H1 (cell line): ENCODE results near the gene CORO7. TPM values are rescaled to one million over a fixed set of nuclear protein-coding genes. Genes with fewer than 3 reads are reported as not detected.

Experiments used
- CTCF ChIA-PET: fragments of 300-600 bp; sonication (Branson Sonifier 250); formaldehyde crosslinking; loops from one replicate; lab custom pipeline; 2021; ENCODE audit not compliant: partially characterized antibody; lab: Charles Lee
- POLR2A ChIA-PET: fragments of 300-600 bp; sonication (Branson Sonifier 250); formaldehyde crosslinking; loops from one replicate; lab custom pipeline; 2021; ENCODE audit warnings: inconsistent platforms; ENCODE audit not compliant: partially characterized antibody; lab: Charles Lee
- DNase-seq, 2 experiments: peaks; one replicate each; pipeline versions ENCODE4 v3.0.0 to v3.0.0-alpha.2; 2010 to 2022; ENCODE audit warnings: low spot score in 2 of 2, low read depth in 1 of 2, mixed read lengths in 1 of 2
- FAIRE-seq: peaks from 2 replicates; lab custom pipeline; 2011; peaks lifted over from hg19 to GRCh38; lab: Jason Lieb, UNC
- H2AFZ ChIP-seq: 2 replicates; pipeline ENCODE4 v1.8.1; 2012; ENCODE audit warnings: low read length, inconsistent platforms
- H2AK5ac ChIP-seq: 2 replicates; pipeline ENCODE4 v1.6.1; 2013; ENCODE audit warnings: low read depth, low read length
- H2BK120ac ChIP-seq: replicated peaks from 2 replicates; pipeline ENCODE3; 2013; ENCODE audit warnings: low read depth, low read length, inconsistent platforms
- H2BK12ac ChIP-seq: 2 replicates; pipeline ENCODE4 v1.6.1; 2013; ENCODE audit warnings: low read depth, low read length
- H2BK15ac ChIP-seq: 2 replicates; pipeline ENCODE4 v1.6.1; 2013; ENCODE audit warnings: low read length
- H2BK20ac ChIP-seq: 2 replicates; pipeline ENCODE4 v1.6.1; 2013; ENCODE audit warnings: low read length
- H2BK5ac ChIP-seq: 2 replicates; pipeline ENCODE4 v1.6.1; 2013; ENCODE audit warnings: low read depth, low read length
- H3K14ac ChIP-seq: 2 replicates; pipeline ENCODE4 v1.6.1; 2013; ENCODE audit warnings: inconsistent platforms; ENCODE audit not compliant: insufficient read length
- H3K18ac ChIP-seq: 2 replicates; pipeline ENCODE4 v1.6.1; 2013; ENCODE audit warnings: low read length; ENCODE audit errors: extremely low read depth
- H3K23ac ChIP-seq: 2 replicates; pipeline ENCODE4 v1.6.1; 2013; ENCODE audit warnings: inconsistent platforms; ENCODE audit not compliant: insufficient read length
- H3K23me2 ChIP-seq: 2 replicates; pipeline ENCODE4 v1.6.1; 2013; ENCODE audit warnings: low read depth, low read length
- H3K27ac ChIP-seq: 2 replicates; pipeline ENCODE4 v1.6.1; 2011; ENCODE audit warnings: low read depth, low read length, inconsistent platforms
- H3K27me3 ChIP-seq, 4 experiments: replicated peaks in 1 of 4; 1 replicate in 1 of 4; 2 replicates in 3 of 4; pipeline versions ENCODE4 v1.6.1 to v1.8.1; 2011 to 2013; ENCODE audit warnings: low read length in 3 of 4, mild to moderate bottlenecking in 3 of 4, inconsistent platforms in 2 of 4, mixed read lengths in 2 of 4, moderate library complexity in 1 of 4; ENCODE audit not compliant: control insufficient read depth in 3 of 4, insufficient read depth in 3 of 4; ENCODE audit errors: extremely low read depth in 1 of 4
- H3K36me3 ChIP-seq, 4 experiments: 2 replicates each; pipeline versions ENCODE4 v1.6.1 to v1.8.1; 2011 to 2013; ENCODE audit warnings: mild to moderate bottlenecking in 4 of 4, low read length in 3 of 4, moderate library complexity in 2 of 4, control low read depth in 1 of 4, inconsistent platforms in 1 of 4; ENCODE audit not compliant: insufficient read depth in 4 of 4, control insufficient read depth in 2 of 4
- H3K4ac ChIP-seq: replicated peaks from 2 replicates; pipeline ENCODE3; 2013; ENCODE audit warnings: low read length, low read depth, mixed read lengths, inconsistent platforms; ENCODE audit not compliant: insufficient read length
- H3K4me1 ChIP-seq, 4 experiments: replicated peaks in 1 of 4; 1 replicate in 1 of 4; 2 replicates in 3 of 4; pipeline versions ENCODE4 v1.6.1 to v1.8.1; 2011 to 2013; ENCODE audit warnings: low read length in 3 of 4, inconsistent platforms in 2 of 4, mixed read lengths in 1 of 4; ENCODE audit not compliant: insufficient read depth in 4 of 4, control insufficient read depth in 3 of 4
- H3K4me2 ChIP-seq, 2 experiments: 2 replicates each; pipeline versions ENCODE4 v1.6.1 to v1.8.1; 2011 to 2013; ENCODE audit warnings: low read depth in 2 of 2, low read length in 2 of 2, control low read depth in 1 of 2, inconsistent platforms in 1 of 2, mild to moderate bottlenecking in 1 of 2; ENCODE audit not compliant: insufficient read depth in 1 of 2
- H3K4me3 ChIP-seq, 4 experiments: fragments of 200-600, 300-600 bp in 1 of 4; sonication (generic), shearing (Covaris generic), sonication (Bioruptor Twin) in 1 of 4; 2 replicates each; pipeline versions ENCODE4 v1.5.1 to v1.8.1; 2011 to 2016; ENCODE audit warnings: low read length in 4 of 4, low read depth in 3 of 4, control low read depth in 2 of 4, inconsistent platforms in 2 of 4, mild to moderate bottlenecking in 2 of 4, mixed read lengths in 1 of 4, moderate library complexity in 1 of 4; ENCODE audit not compliant: insufficient read depth in 2 of 4; ENCODE audit errors: extremely low read depth in 1 of 4
- H3K56ac ChIP-seq: replicated peaks from 2 replicates; pipeline ENCODE3; 2013; ENCODE audit warnings: low read depth, mild to moderate bottlenecking, mixed read lengths, low read length, inconsistent platforms; ENCODE audit not compliant: insufficient read length
- H3K79me1 ChIP-seq: 2 replicates; pipeline ENCODE4 v1.6.1; 2013; ENCODE audit warnings: low read depth, low read length, control low read depth
- H3K79me2 ChIP-seq, 2 experiments: 2 replicates each; pipeline versions ENCODE4 v1.6.1 to v1.8.1; 2012 to 2013; ENCODE audit warnings: low read length in 2 of 2, mild to moderate bottlenecking in 2 of 2, inconsistent platforms in 1 of 2; ENCODE audit not compliant: insufficient read depth in 2 of 2, control insufficient read depth in 1 of 2
- H3K9ac ChIP-seq, 4 experiments: replicated peaks in 1 of 4; 1 replicate in 1 of 4; 2 replicates in 3 of 4; pipeline versions ENCODE4 v1.6.1 to v1.8.1; 2011 to 2013; ENCODE audit warnings: low read depth in 3 of 4, low read length in 3 of 4, control low read depth in 2 of 4, mild to moderate bottlenecking in 2 of 4, moderate library complexity in 2 of 4, inconsistent platforms in 1 of 4; ENCODE audit errors: extremely low read depth in 1 of 4
- H3K9me3 ChIP-seq, 2 experiments: 2 replicates each; pipeline versions ENCODE4 v1.6.1 to v1.8.1; 2012 to 2013; ENCODE audit warnings: mild to moderate bottlenecking in 2 of 2, moderate library complexity in 2 of 2, control low read depth in 1 of 2, inconsistent platforms in 1 of 2, low read depth in 1 of 2, low read length in 1 of 2, mixed read lengths in 1 of 2; ENCODE audit not compliant: insufficient read depth in 2 of 2
- H4K20me1 ChIP-seq, 2 experiments: replicated peaks in 1 of 2; 2 replicates each; pipeline versions ENCODE3 to v1.8.1; 2011 to 2013; ENCODE audit warnings: inconsistent platforms in 2 of 2, low read length in 2 of 2, mild to moderate bottlenecking in 1 of 2; ENCODE audit not compliant: insufficient read depth in 2 of 2, control insufficient read depth in 1 of 2
- H4K5ac ChIP-seq: 2 replicates; pipeline ENCODE4 v1.6.1; 2013; ENCODE audit warnings: low read length, low read depth, mixed read lengths, inconsistent platforms; ENCODE audit not compliant: insufficient read length
- H4K8ac ChIP-seq: 2 replicates; pipeline ENCODE4 v1.8.0; 2013; ENCODE audit warnings: mild to moderate bottlenecking, moderate library complexity, low read length, inconsistent platforms; ENCODE audit not compliant: insufficient read depth; ENCODE audit errors: extremely low read depth
- H4K91ac ChIP-seq: replicated peaks from 2 replicates; pipeline ENCODE3; 2013; ENCODE audit warnings: low read length, mixed read lengths, inconsistent platforms; ENCODE audit not compliant: insufficient read length
- CTBP2 ChIP-seq: IDR thresholded peaks from 2 replicates; pipeline ENCODE4 v1.7.0; 2011; ENCODE audit warnings: borderline replicate concordance, mild to moderate bottlenecking, moderate library complexity, mixed read lengths, low read length; ENCODE audit not compliant: insufficient read depth, insufficient read length
- EGR1 ChIP-seq: IDR thresholded peaks from 2 replicates; pipeline ENCODE4 v1.6.1; 2011; ENCODE audit warnings: low read depth, low read length, borderline replicate concordance
- HDAC2 ChIP-seq, 2 experiments: fragments of 300-600 bp in 1 of 2; sonication (generic) in 1 of 2; IDR thresholded peaks; 2 replicates each; pipeline ENCODE4 v1.6.1; 2011 to 2012; ENCODE audit warnings: low read depth in 2 of 2, low read length in 2 of 2, mild to moderate bottlenecking in 2 of 2, moderate library complexity in 2 of 2, borderline replicate concordance in 1 of 2, inconsistent platforms in 1 of 2
- POU5F1 ChIP-seq: IDR thresholded peaks from 2 replicates; pipeline ENCODE4 v1.6.1; 2011; ENCODE audit warnings: low read depth, mild to moderate bottlenecking, low read length, moderate library complexity
- RAD21 ChIP-seq, 2 experiments: IDR thresholded peaks in 1 of 2; conservative IDR thresholded peaks in 1 of 2; 2 replicates each; pipeline ENCODE4 v1.6.1; 2011; ENCODE audit warnings: low read depth in 2 of 2, low read length in 2 of 2, improper control_type of control experiment in 1 of 2, inconsistent platforms in 1 of 2, mild to moderate bottlenecking in 1 of 2, moderate library complexity in 1 of 2
- TAF1 ChIP-seq: IDR thresholded peaks from 2 replicates; pipeline ENCODE4 v1.6.1; 2011; ENCODE audit warnings: mild to moderate bottlenecking, low read depth, low read length
- WGBS, 2 experiments: shearing (Covaris generic) in 1 of 2; methylation state at CpG; one replicate each; pipeline versions ENCODE4 v1.1.6 to v1.1.7; 2013 to 2015; ENCODE audit warnings: low lambda C conversion rate in 2 of 2, mixed read lengths in 2 of 2, inconsistent platforms in 1 of 2, low coverage in 1 of 2, missing lambda C conversion rate in 1 of 2; ENCODE audit not compliant: insufficient replicate concordance in 2 of 2, insufficient coverage in 1 of 2, insufficient read length in 1 of 2; ENCODE audit errors: extremely low coverage in 1 of 2, missing lambda C conversion rate in 1 of 2; 5-methylcytosine and 5-hydroxymethylcytosine counted together
- polyA plus RNA-seq, 7 experiments: library from polyadenylated mRNA; depleted of rRNA in 3 of 7; stranded (reverse) in 5 of 7; unstranded in 2 of 7; fragments of >200 nt in 5 of 7; fragments of 200-250 nt in 2 of 7; gene quantifications; 1 replicate in 5 of 7; 2 replicates in 1 of 7; 4 replicates in 1 of 7; pipeline versions ENCODE4 v1.2.1 to v1.2.3, GENCODE V29; 2011 to 2013; ENCODE audit warnings: missing spikeins in 2 of 7, mixed read lengths in 2 of 7
- total RNA-seq: library from RNA; stranded (reverse); fragmentation: NEBNext Ultra II Directional; extraction: Animal tissue kit (Norgen Biotek cat#: 25700); gene quantifications from 2 replicates; pipeline ENCODE4 v1.2.1, GENCODE V29; 2021

The CORO7 gene
- total and polyA plus RNA-seq, 2 of the 8 experiments (the other 6 are each of a cell fraction or from before 2014, with no cell fraction given): 25.2 to 29.8 TPM

GRCh38 chr16:4366016-4366415 lies 50.4 kb downstream of the CORO7 start:
- no peak overlapping the region for H2BK120ac ChIP-seq
- H3K18ac ChIP-seq: no peak overlapping the region
- CTCF ChIA-PET: interaction anchor here (1.0 to 14.0 kb wide), 9 partner anchors 8 to 104 kb away, joined by 3 to 425 read pairs (median 5); no protein-coding TSS in a partner anchor
- H3K79me2 ChIP-seq: no peaks in the 10 kb centered on the region
- H2AK5ac ChIP-seq: no peak overlapping the region
- no peaks in the 10 kb centered on the region; a peak in 1 of 7 replicates for H3K4me1 ChIP-seq
- H2AFZ ChIP-seq: no peak overlapping the region
- POLR2A ChIA-PET: interaction anchor here (0.7 to 2.4 kb wide), 6 partner anchors 8 to 115 kb away, joined by 3 to 22 read pairs (median 5); no protein-coding TSS in a partner anchor
- no peak overlapping the region for H2BK20ac ChIP-seq
- H4K91ac ChIP-seq: no peak overlapping the region
- peaks cover 0 to 3% (median 0%) of the 10 kb centered on the region in 4 experiments; a peak in 2 of 7 replicates for H3K27me3 ChIP-seq
- no peak overlapping the region for H3K23ac ChIP-seq
- H3K14ac ChIP-seq: no peak overlapping the region
- DNase-seq (no peak), FAIRE-seq (no peak)
- no peaks in the 10 kb centered on the region for H3K23me2 ChIP-seq
- no peak overlapping the region for H4K8ac ChIP-seq
- TF ChIP-seq CTBP2 (no peak), POU5F1 (no peak), TAF1 (no peak), RAD21 (IDR thresholded peaks at IDR 0.05 in 1 of 2, conservative IDR thresholded peaks at IDR 0.05 in 1 of 2; ENCODE audit: low read depth in 2 of 2, low read length in 2 of 2) (no peak), EGR1 (no peak), HDAC2 (IDR thresholded peaks at IDR 0.05; ENCODE audit: borderline replicate concordance in 1 of 2, low read depth in 2 of 2, low read length in 2 of 2) (no peak)
- no peak overlapping the region for H2BK15ac ChIP-seq
- H3K9me3 ChIP-seq: no peaks in the 10 kb centered on the region
- H4K5ac ChIP-seq: no peak overlapping the region
- no peak overlapping the region for H3K4me2 ChIP-seq
- no peak overlapping the region for H3K56ac ChIP-seq
- no peak overlapping the region for H3K4me3 ChIP-seq
- H3K4ac ChIP-seq: no peak overlapping the region
- no peaks in the 10 kb centered on the region for H3K36me3 ChIP-seq
- H3K9ac ChIP-seq: no peak overlapping the region
- 82% methylated on average over 11 of the region's 13 CpGs; no CpG with 5 or more reads in 1 of the 2 experiments for WGBS, 2 experiments
- no peaks in the 10 kb centered on the region for H3K79me1 ChIP-seq
- H2BK5ac ChIP-seq: no peak overlapping the region
- no peak overlapping the region; the same call in 1 of the 2 replicates for H3K27ac ChIP-seq
- H4K20me1 ChIP-seq: peaks cover 0 to 6% of the 10 kb centered on the region in 2 experiments
- no peak overlapping the region for H2BK12ac ChIP-seq
